NCI-H2171 (cell line): ENCODE data around the gene DDX6.
"Not testable (repeated sequence)": the region's sequence is repeated elsewhere in the genome, so short reads cannot be mapped to it uniquely, and the experiment has no call there.

ENCODE experiments used
- DNase-seq: peaks from one replicate; lab custom pipeline; 2025; lab: John Stamatoyannopoulos, UW

Gene DDX6

GRCh38 chr11:118791111-118791960, at the start of gene DDX6:
Gene DDX6 (minus strand): TSS chr11:118791164. CDS start chr11:118786251, 4,913 bp downstream.
- peak; percentile 65 for DNase-seq

GRCh38 chr11:118838905-118839553, 48.1 kb upstream of the DDX6 start:
- no peak for DNase-seq

- no peak for DNase-seq
Measured at GRCh38 chr11:118837868-118838267, 46.9 kb upstream of the DDX6 start.

GRCh38 chr11:118834427-118835028, 43.6 kb upstream of the DDX6 start:
- no peak for DNase-seq

GRCh38 chr11:118827118-118827517, 36.2 kb upstream of the DDX6 start:
- DNase-seq = no peak

GRCh38 chr11:118822936-118823510, 32.1 kb upstream of the DDX6 start:
- not testable (repeated sequence) for DNase-seq

GRCh38 chr11:118820412-118821357, 29.7 kb upstream of the DDX6 start:
- no peak for DNase-seq

GRCh38 chr11:118820025-118820379, 29.0 kb upstream of the DDX6 start:
- not testable (repeated sequence) for DNase-seq

GRCh38 chr11:118819334-118820024, 28.5 kb upstream of the DDX6 start:
- DNase-seq = no peak

GRCh38 chr11:118818130-118818529, 27.2 kb upstream of the DDX6 start:
- no peak for DNase-seq

- DNase-seq = no peak
Measured at GRCh38 chr11:118813551-118813950, 22.6 kb upstream of the DDX6 start.

GRCh38 chr11:118812485-118812884, 21.5 kb upstream of the DDX6 start:
- no peak for DNase-seq

GRCh38 chr11:118807800-118808778, 17.1 kb upstream of the DDX6 start:
- DNase-seq = no peak

- DNase-seq = no peak
Measured at GRCh38 chr11:118806400-118806799, 15.4 kb upstream of the DDX6 start.

GRCh38 chr11:118804094-118804493, 13.1 kb upstream of the DDX6 start:
- no peak for DNase-seq

- no peak for DNase-seq
Measured at GRCh38 chr11:118799372-118799771, 8.4 kb upstream of the DDX6 start.

GRCh38 chr11:118797510-118797909, 6.5 kb upstream of the DDX6 start:
- no peak for DNase-seq

GRCh38 chr11:118792570-118793124, 1.7 kb upstream of the DDX6 start:
- no peak for DNase-seq

- no peak for DNase-seq
Measured at GRCh38 chr11:118791961-118792569, 1.1 kb upstream of the DDX6 start.
